ENCODE results near the gene TMA7. TPM values are rescaled to one million over a fixed set of nuclear protein-coding genes. Genes with fewer than 3 reads are reported as not detected.

Gene TMA7
- total and polyA plus RNA-seq, 10 of the 15 experiments (the other 5 are each of a cell fraction or from before 2014, with no cell fraction given): 319 to 1,760 (median 752) TPM

- TF ChIP-seq CBX3 (IDR thresholded peaks at IDR 0.05; ENCODE audit: borderline replicate concordance, low read depth) (no peak), NFYB (IDR thresholded peaks at IDR 0.05; ENCODE audit: insufficient read depth, low read depth, low read length) (peak; percentile 77; the same call in 1 of the 2 replicates), ZNF217 (IDR thresholded peaks at IDR 0.05) (0 out of 2 replicates have a peak, but pooled peaks have one; percentile 26), ATF3 (IDR thresholded peaks at IDR 0.05; ENCODE audit: borderline replicate concordance, extremely low read depth, low read depth, low read length) (peak; percentile 85; the same call in 1 of the 2 replicates), SP1 (IDR thresholded peaks at IDR 0.05; ENCODE audit: low read depth, low read length) (peak; percentile 86), FOXK2 (IDR thresholded peaks at IDR 0.05) (no peak), MEF2A (IDR thresholded peaks at IDR 0.05; ENCODE audit: insufficient read depth, low read depth, low read length) (0 out of 2 replicates have a peak, but pooled peaks have one; percentile 30), ZNF687 (IDR thresholded peaks at IDR 0.05) (peak; percentile 83), CBFB (IDR thresholded peaks at IDR 0.05; ENCODE audit: low read depth) (peak; percentile 68; the same call in 1 of the 2 replicates), MAX (IDR thresholded peaks at IDR 0.05; ENCODE audit: low read depth, low read length) (peak; percentile 85; the same call in 1 of the 2 replicates)
Measured at GRCh38 chr3:48446425-48447193, 6.6 kb downstream of the TMA7 start, which contains the start of gene ATRIP (continued).

Data from GM12878 (cell line).